Fibroblast of pulmonary artery (primary cell): ENCODE results near the gene NPAP1.
"Not testable (repeated sequence)": the region's sequence is repeated elsewhere in the genome, so short reads cannot be mapped to it uniquely, and the experiment has no call there.

Experiments used
- DNase-seq: peaks from one replicate; pipeline ENCODE4 v3.0.0-alpha.2; 2010; ENCODE audit warnings: low read depth
- H3K4me3 ChIP-seq: replicated peaks from 2 replicates; pipeline ENCODE4 v1.5.1; 2011; ENCODE audit warnings: low read depth, mild to moderate bottlenecking, control low read depth, low read length, moderate library complexity
- TF ChIP-seq, protein P1 (sequence below): IDR thresholded peaks from 2 replicates; pipeline ENCODE4 v1.5.1; 2011; ENCODE audit warnings: mild to moderate bottlenecking, control low read depth, low read length, inconsistent platforms; ENCODE audit errors: missing control alignments

Gene NPAP1, protein sequence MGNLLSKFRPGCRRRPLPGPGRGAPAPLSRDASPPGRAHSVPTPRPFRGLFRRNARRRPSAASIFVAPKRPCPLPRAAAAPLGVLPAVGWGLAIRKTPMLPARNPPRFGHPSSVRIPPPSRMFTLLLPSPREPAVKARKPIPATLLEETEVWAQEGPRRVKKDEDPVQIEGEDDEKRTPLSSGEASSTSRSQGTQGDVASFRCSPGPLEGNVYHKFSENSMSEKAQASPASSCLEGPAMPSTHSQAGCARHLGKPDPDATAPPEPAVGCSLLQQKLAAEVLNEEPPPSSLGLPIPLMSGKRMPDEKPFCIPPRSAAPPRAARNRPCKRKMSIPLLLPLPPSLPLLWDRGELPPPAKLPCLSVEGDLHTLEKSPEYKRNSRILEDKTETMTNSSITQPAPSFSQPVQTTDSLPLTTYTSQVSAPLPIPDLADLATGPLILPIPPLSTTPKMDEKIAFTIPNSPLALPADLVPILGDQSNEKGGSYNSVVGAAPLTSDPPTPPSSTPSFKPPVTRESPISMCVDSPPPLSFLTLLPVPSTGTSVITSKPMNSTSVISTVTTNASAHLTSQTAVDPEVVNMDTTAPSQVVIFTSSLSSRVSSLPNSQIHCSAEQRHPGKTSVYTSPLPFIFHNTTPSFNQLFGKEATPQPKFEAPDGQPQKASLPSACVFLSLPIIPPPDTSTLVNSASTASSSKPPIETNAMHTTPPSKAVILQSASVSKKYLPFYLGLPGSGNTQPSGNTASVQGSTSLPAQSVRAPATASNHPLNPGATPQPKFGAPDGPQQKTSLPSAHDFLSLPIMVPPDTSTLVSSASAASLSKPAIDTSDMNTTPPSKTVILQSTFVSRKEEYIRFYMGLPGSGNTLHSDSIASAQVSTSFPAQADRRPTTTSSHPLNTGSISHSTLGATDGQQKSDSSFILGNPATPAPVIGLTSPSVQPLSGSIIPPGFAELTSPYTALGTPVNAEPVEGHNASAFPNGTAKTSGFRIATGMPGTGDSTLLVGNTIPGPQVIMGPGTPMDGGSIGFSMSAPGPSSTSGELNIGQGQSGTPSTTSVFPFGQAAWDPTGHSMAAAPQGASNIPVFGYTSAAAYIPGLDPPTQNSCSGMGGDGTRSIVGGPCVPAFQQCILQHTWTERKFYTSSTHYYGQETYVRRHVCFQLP

DNA sequence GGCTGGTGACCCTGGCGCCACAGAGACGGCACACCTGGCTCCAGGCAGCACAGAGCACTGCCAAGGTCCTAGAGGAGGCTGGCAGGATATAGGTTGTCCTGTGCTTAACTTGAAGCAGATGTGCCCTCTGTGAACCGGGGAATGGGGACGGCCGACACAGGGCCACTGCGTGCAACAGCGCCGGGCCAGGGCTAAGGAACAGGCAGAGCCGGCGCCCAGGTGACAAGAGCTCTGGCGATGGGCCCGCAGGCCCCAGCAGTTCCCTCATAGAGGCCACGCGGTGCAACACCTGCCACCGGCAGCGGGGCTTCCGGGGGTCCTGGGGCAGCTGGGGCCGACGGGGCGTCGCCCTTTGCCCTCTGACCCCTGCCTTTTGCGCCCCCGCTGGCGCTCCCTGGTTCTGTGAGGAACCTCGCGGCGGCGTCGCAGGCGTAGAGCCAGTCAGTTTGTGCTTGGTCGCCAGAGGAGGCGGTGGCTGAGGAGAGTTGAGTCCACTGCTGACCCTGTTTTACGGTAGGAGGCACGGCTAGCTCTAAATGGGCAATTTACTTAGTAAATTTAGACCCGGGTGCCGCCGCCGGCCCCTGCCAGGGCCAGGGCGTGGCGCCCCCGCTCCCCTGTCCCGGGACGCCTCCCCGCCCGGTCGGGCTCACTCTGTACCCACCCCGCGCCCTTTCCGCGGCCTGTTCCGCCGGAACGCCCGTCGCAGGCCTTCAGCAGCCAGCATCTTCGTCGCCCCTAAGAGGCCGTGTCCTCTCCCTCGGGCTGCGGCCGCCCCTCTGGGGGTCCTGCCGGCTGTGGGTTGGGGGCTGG, at the start of gene NPAP1:
TSS of gene NPAP1 (plus strand) at position 444 of the 813 bp plus-strand sequence. CDS start at position 537, 93 bp downstream.
- TF ChIP-seq, protein P1, sequence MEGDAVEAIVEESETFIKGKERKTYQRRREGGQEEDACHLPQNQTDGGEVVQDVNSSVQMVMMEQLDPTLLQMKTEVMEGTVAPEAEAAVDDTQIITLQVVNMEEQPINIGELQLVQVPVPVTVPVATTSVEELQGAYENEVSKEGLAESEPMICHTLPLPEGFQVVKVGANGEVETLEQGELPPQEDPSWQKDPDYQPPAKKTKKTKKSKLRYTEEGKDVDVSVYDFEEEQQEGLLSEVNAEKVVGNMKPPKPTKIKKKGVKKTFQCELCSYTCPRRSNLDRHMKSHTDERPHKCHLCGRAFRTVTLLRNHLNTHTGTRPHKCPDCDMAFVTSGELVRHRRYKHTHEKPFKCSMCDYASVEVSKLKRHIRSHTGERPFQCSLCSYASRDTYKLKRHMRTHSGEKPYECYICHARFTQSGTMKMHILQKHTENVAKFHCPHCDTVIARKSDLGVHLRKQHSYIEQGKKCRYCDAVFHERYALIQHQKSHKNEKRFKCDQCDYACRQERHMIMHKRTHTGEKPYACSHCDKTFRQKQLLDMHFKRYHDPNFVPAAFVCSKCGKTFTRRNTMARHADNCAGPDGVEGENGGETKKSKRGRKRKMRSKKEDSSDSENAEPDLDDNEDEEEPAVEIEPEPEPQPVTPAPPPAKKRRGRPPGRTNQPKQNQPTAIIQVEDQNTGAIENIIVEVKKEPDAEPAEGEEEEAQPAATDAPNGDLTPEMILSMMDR = no peak
- no peak within 1 kb of the TSS for H3K4me3 ChIP-seq

DNA sequence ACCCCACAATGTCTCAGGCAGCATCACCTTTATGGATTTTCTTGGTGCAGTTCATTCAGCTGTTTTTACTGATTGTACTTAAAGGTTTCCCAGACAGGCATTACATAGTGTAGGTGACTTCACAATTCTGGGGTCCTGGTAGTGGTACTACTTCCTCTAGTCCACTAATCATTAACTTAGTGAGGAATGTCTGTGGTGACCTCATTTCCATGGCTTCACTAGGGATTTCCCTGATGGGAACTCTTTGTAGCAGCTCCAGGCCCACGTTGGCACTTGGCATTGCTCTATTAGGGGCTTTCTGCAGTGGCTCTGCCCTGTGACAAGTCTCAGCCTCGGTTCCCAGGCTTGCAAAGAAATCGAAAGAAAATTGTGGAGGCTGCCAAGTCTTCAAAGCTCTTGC, 48.1 kb upstream of the NPAP1 start:
- DNase-seq = no peak
- H3K4me3 ChIP-seq = no peak overlapping the region
- TF ChIP-seq, protein P1 = no peak

More for the DNA sequence above, at the start of gene NPAP1:
- no peak for DNase-seq

DNA sequence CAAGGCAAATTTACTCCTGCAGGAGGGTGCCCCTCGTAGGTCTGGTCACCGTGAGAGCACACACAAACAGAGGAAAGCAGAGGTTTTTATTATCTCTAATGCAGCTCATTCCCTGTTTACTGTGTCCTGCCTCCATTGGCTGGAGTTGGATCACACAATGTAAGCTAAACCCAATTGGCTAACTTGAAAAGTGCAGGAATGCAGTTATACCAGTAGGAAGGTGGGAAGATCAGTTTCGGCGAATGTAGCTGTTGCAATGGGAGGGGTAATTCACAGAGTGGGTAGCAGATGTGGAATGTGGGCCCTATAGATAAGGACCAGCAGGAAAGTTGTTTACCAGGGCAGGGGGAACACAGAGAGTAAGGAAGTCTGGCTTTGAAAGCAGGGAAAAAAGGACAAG, 42.5 kb upstream of the NPAP1 start:
- H3K4me3 ChIP-seq = no peak overlapping the region
- TF ChIP-seq, protein P1 = no peak
- DNase-seq = no peak

DNA sequence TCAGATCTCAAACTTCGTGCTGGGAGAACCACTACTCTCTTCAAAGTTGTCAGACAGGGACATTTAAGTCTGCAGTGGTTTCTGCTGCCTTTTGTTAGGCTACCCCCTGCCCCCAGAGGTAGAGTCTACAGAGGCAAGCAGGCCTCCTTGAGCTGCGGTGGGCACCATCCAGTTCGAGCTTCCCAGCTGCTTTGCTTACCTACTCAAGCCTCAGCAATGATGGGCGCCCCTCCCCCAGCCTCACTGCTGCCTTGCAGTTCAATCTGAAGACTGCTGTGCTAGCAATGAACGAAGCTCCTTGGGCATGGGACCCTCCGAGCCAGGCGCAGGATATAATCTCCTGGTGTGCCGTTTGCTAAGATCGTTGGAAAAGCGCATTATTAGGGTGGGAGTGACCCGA, 36.2 kb upstream of the NPAP1 start:
- not testable (repeated sequence) for H3K4me3 ChIP-seq, DNase-seq

DNA sequence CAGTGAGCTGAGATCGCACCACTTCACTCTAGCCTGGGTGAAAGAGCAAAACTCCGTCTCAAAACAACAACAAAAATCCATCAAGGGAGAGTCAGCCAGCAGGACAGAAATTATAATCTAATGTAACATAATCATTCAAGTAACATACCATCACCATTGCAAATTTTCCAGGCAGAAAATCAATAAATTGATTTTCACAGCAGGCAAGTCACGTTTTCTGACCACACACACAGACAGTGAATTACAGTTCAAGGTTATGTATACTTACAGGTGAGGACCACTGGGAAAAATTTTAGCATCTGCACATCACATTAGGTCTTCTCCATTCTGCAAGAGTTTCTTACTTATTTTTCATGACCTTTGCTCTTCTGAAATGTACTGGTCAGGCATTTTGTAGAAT, 29.9 kb upstream of the NPAP1 start:
- TF ChIP-seq, protein P1 = no peak
- no peak overlapping the region for H3K4me3 ChIP-seq
- no peak for DNase-seq

DNA sequence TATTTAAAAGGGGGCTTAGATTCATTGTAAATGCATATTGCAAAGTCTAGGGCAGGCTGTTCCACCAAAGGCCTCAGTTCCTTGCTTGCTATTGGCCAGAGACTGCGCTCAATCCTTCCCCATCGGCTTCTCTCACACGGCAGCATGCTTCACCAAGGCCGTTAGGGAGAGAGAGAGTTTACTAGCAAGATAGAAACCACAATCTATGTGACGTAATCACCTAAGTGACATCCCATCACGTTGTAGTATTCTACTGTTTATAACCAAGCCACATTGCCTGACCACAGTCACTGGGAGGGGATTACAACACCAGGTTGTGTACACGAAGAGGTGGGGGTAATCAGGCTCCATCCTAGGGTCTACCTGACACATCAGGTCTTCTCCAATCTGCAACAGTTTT, 16.0 kb upstream of the NPAP1 start:
- no peak for DNase-seq
- H3K4me3 ChIP-seq = no peak overlapping the region
- TF ChIP-seq, protein P1 = no peak
